Activated T-cell treated with anti-CD3 and anti-CD28 coated beads, Interleukin-2, amount 50 U/mL, for 24 hours (primary cell): ENCODE data around the gene MLST8.

Experiments used
- DNase-seq: peaks from one replicate; pipeline ENCODE4 v3.0.0-alpha.2; 2020
- H3K27ac Mint-ChIP-seq: 2 replicates; pipeline ENCODE4 v1.8.0; 2020; ENCODE audit warnings: mild to moderate bottlenecking, mixed read lengths
- H3K27me3 Mint-ChIP-seq: 2 replicates; pipeline ENCODE4 v1.8.0; 2020; ENCODE audit warnings: mixed read lengths
- H3K36me3 Mint-ChIP-seq: 2 replicates; pipeline ENCODE4 v1.8.0; 2020; ENCODE audit warnings: low read depth, mixed read lengths
- H3K4me1 Mint-ChIP-seq: 2 replicates; pipeline ENCODE4 v1.8.0; 2020; ENCODE audit warnings: low read depth, mixed read lengths
- H3K4me3 Mint-ChIP-seq: 2 replicates; pipeline ENCODE4 v1.8.0; 2020; ENCODE audit warnings: mild to moderate bottlenecking, moderate library complexity, mixed read lengths
- H3K9me3 Mint-ChIP-seq: 2 replicates; pipeline ENCODE4 v1.8.0; 2020; ENCODE audit warnings: mixed read lengths

The MLST8 gene

DNA sequence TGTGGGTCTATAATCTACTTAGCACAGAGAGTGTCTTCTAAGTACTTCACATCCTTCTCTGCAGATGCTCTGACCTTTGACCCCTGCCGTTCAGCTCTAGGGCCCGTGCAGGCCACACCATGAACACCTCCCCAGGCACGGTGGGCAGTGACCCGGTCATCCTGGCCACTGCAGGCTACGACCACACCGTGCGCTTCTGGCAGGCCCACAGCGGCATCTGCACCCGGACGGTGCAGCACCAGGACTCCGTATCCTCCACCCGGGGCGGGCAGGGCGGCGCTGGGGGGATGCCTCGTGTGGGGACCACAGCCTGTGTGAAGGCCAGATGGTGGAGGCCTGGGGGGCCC lies 686 bp downstream of the MLST8 start:
- peak overlapping the region; percentile 91 for H3K27ac Mint-ChIP-seq
- H3K4me1 Mint-ChIP-seq = peaks cover 27% of the 10 kb centered on the region
- no peak for DNase-seq
- H3K9me3 Mint-ChIP-seq = no peaks in the 10 kb centered on the region
- H3K4me3 Mint-ChIP-seq = peak overlapping the region; percentile 91
- H3K36me3 Mint-ChIP-seq = peaks cover 46% of the 10 kb centered on the region
- no peaks in the 10 kb centered on the region for H3K27me3 Mint-ChIP-seq

- Mint-ChIP-seq H3K36me3 (peaks cover 47% of the 10 kb centered on the region), H3K4me3 (peak overlapping the region; percentile 91), H3K4me1 (peaks cover 27% of the 10 kb centered on the region), H3K9me3 (no peaks in the 10 kb centered on the region), H3K27me3 (no peaks in the 10 kb centered on the region), H3K27ac (peak overlapping the region; percentile 91)
- DNase-seq = no peak
These were observed 1.1 kb downstream of the MLST8 start for GRCh38 chr16:2206420-2206779.

GRCh38 chr16:2206780-2207433 lies 1.7 kb downstream of the MLST8 start:
- Mint-ChIP-seq H3K27me3 (no peaks in the 10 kb centered on the region), H3K4me3 (peak overlapping the region; percentile 91), H3K9me3 (no peaks in the 10 kb centered on the region), H3K27ac (peak overlapping the region; percentile 91), H3K36me3 (peaks cover 52% of the 10 kb centered on the region), H3K4me1 (peaks cover 30% of the 10 kb centered on the region)
- no peak for DNase-seq

DNA sequence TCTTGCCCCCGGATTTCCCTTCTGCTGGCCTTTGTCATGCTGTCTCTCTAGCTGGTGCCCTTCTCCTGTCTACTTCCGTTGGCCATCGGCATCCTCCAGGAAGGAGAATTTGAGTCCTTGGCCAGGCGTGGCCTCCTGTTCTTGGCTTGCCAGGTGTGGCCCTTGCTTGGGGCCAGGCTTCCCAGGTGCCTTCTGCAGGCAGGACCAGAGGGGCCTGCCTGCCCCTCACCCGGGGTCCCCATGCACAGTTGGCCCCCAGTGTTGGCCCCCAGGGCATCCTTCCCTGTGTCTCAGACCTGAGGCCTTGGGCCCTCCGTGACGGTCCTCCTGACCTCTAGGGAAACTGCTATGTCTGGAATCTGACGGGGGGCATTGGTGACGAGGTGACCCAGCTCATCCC lies 2.6 kb downstream of the MLST8 start:
- peak overlapping the region; percentile 78 for H3K27ac Mint-ChIP-seq
- H3K27me3 Mint-ChIP-seq = no peaks in the 10 kb centered on the region
- DNase-seq = no peak
- peaks cover 38% of the 10 kb centered on the region for H3K4me1 Mint-ChIP-seq
- no peaks in the 10 kb centered on the region for H3K9me3 Mint-ChIP-seq
- H3K36me3 Mint-ChIP-seq = peaks cover 61% of the 10 kb centered on the region
- peak overlapping the region; percentile 91 for H3K4me3 Mint-ChIP-seq

DNA sequence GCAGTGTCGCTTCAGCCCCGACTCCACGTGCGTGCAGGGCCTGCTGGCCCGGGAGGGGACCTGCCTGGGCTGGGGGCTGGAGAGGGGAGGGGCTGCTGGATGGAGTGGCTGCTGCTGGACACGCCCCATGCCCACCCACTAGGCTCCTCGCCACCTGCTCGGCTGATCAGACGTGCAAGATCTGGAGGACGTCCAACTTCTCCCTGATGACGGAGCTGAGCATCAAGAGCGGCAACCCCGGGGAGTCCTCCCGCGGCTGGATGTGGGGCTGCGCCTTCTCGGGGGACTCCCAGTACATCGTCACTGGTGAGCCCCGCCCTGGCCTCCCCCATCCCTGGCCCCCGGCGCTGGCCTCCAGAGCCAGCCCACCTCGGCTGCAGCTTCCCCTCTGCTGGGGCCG lies 3.1 kb downstream of the MLST8 start:
- Mint-ChIP-seq H3K36me3 (peaks cover 66% of the 10 kb centered on the region), H3K27ac (no peak overlapping the region), H3K27me3 (no peaks in the 10 kb centered on the region), H3K4me3 (peak overlapping the region; percentile 91), H3K4me1 (peaks cover 42% of the 10 kb centered on the region), H3K9me3 (no peaks in the 10 kb centered on the region)
- DNase-seq = no peak

GRCh38 chr16:2208772-2209171 lies 3.5 kb downstream of the MLST8 start:
- H3K36me3 Mint-ChIP-seq = peaks cover 70% of the 10 kb centered on the region
- peaks cover 43% of the 10 kb centered on the region for H3K4me1 Mint-ChIP-seq
- H3K27ac Mint-ChIP-seq = no peak overlapping the region
- DNase-seq = no peak
- H3K9me3 Mint-ChIP-seq = no peaks in the 10 kb centered on the region
- no peaks in the 10 kb centered on the region for H3K27me3 Mint-ChIP-seq
- no peak overlapping the region for H3K4me3 Mint-ChIP-seq

DNA sequence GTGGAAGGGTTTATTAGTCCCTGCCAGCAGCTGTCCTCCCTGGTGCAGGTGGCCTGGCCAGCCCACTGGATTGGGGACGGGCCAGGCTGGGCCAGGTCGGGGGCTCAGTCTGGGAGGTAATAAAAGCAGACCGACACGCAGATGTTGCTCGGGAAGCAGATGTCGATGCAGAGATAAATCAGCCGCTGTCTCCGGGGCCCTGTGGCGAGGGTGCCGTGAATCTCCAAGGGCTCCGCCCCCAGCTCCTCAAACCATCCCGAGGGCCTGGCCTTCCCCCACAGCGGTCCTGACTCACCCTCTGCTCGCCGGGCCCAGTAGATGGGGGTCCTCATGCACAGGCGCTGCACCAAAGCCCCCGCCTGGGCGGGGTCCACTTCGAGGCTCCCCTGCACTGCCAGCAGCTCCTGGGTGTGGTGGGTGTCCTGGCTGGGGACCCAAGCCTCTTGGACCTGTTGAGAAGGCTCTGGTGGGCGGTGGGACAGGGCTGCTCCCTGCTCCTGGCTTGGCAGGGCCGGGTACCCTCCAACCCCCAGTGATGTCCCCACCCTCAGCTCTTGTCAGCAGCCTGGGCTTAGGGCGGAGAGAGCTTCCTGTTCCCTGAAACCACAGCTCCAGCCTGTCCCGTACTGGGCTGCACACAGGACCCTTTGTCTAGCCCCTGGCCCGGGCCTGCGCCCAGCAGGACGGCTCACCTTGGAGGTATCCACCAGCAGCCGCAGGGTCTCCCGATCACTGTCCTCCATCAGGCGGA lies 4.2 kb downstream of the MLST8 start:
- no peak for DNase-seq
- Mint-ChIP-seq H3K4me1 (peaks cover 41% of the 10 kb centered on the region), H3K4me3 (no peak overlapping the region), H3K27ac (no peak overlapping the region), H3K9me3 (no peaks in the 10 kb centered on the region), H3K36me3 (peaks cover 70% of the 10 kb centered on the region), H3K27me3 (no peaks in the 10 kb centered on the region)

- H3K27me3 Mint-ChIP-seq = no peaks in the 10 kb centered on the region
- peaks cover 37% of the 10 kb centered on the region for H3K4me1 Mint-ChIP-seq
- no peak overlapping the region for H3K4me3 Mint-ChIP-seq
- H3K27ac Mint-ChIP-seq = no peak overlapping the region
- no peak for DNase-seq
- H3K36me3 Mint-ChIP-seq = peaks cover 70% of the 10 kb centered on the region
- H3K9me3 Mint-ChIP-seq = no peaks in the 10 kb centered on the region
These were observed 4.7 kb downstream of the MLST8 start for GRCh38 chr16:2210009-2210332.

- H3K4me3 Mint-ChIP-seq = peak within 1 kb of the TSS; percentile 88
- DNase-seq = no peak
- H3K36me3 Mint-ChIP-seq = peaks cover 73% of the 10 kb centered on the region
- no peaks in the 10 kb centered on the region for H3K9me3 Mint-ChIP-seq
- H3K27me3 Mint-ChIP-seq = no peaks in the 10 kb centered on the region
- H3K4me1 Mint-ChIP-seq = peaks cover 39% of the 10 kb centered on the region
- peak within 1 kb of the TSS; percentile 47 for H3K27ac Mint-ChIP-seq
These were observed 5.4 kb downstream of the MLST8 start, which contains the start of gene BRICD5 for GRCh38 chr16:2210386-2211365. BRICD5 (minus strand) TSS chr16:2210863; CDS start chr16:2210833, 30 bp downstream.

DNA sequence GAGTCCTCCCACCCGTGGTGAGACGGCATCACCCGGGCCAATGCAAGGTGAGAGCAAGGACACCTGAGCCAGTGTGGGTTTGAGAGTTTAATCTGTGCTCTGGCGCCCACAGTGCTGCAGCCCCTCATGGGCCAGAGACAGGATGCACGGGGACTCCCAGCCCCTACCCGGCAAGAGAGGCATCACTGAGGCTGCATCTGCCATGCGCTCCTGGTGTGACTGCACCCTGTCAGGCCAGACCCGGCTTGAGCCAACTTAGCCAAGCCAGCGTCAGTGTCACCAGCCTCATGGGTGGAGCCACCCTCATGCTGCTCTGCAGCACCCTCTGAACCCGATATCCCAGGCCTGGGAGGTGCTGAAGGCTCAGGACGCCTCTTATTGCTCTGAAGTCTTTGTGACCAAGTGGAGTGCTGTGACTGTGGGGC lies 6.7 kb downstream of the MLST8 start:
- no peak for DNase-seq
- no peaks in the 10 kb centered on the region for H3K27me3 Mint-ChIP-seq
- H3K9me3 Mint-ChIP-seq = no peaks in the 10 kb centered on the region
- peak overlapping the region; percentile 88 for H3K4me3 Mint-ChIP-seq
- H3K27ac Mint-ChIP-seq = peak overlapping the region; percentile 47
- peaks cover 34% of the 10 kb centered on the region for H3K4me1 Mint-ChIP-seq
- peaks cover 63% of the 10 kb centered on the region for H3K36me3 Mint-ChIP-seq

DNA sequence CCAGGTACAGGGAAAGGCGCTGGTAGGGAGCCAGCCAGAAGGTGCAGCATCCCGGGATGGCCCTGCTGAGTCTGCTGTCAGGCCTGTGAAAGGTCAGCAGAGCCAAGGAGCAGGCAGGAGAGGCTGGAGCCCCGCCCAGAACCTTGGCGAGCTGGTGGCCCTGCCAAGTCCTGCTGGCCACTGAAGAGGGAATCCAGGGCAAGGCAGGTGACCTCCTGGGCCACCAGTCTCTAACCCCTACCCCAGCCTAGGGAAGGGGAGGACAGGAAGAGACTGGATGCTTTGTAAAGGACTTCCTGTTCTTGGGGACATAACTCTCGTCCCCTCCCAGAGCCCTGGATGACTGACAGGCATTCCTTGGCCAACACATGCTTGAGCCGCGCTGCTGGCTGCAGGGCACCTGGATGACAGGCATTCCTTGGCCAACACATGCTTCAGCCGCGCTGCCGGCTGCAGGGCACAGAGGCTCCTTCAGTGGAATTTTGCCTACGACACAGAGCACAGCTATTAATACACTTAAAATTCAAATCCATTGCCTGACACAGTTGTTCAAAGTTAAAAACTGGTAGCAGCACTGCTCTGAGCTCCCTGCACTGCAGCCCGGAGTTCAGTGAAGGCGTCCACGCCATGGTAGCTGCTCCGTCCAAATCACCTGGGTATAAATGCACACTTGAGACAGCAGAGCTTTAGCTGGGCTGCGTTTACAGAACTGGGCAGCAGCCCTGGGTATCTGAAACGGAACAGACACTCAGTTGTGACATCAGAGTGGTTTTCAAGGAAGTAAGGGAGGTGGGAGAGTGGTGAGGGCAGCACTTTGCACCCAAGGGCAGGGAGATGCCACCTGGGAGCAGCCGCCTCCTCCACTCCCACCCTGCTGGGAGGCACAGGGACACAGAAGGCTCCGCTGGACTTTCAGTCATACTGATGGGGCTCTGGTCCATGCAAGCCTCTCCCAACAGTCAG lies 7.4 kb downstream of the MLST8 start:
- Mint-ChIP-seq H3K27me3 (no peaks in the 10 kb centered on the region), H3K4me1 (peaks cover 28% of the 10 kb centered on the region), H3K27ac (peak overlapping the region; percentile 72), H3K36me3 (peaks cover 56% of the 10 kb centered on the region), H3K4me3 (peak overlapping the region; percentile 88), H3K9me3 (no peaks in the 10 kb centered on the region)
- no peak for DNase-seq

DNA sequence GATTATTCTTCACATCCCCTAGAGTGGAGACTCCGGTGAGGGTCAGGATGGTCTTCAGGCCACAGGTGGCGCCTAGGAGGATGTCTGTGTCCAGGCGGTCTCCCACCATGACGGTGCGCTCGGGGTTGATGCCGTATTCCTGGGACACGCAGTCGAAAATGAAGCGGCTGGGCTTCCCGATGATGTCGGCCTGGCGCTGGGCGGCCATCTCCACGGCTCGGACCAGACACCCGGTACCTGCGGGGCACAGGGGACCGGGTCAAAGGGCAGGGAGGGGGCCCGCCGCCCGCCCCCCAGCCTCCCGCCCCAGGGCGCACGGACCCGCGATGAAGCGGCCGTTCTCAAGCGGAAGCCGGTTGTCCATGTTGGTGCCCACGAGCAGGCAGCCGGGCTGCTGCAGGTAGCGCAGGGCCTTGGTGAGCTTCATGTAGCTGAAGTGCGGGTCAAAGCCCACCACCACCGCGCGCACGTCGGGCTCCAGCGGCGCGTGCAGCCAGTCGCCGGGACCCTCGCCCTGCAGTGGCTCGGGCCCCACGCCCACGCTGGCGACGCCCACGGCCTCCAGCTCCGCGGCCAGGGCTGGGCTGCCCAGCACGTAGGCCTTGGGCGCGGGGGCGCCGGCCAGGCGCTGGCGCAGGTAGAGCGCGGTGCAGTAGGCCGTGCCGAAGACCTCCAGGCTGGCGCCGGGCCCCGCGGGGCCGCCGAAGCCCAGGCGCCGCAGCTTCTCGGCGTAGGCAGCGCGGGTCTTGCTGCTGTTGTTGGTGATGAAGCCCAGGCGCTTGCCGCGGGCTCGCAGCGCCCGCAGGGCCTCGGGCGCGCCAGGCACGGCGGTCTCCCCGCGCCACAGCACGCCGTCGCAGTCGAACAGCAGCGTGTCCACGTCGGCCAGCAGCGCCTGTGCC lies 8.8 kb downstream of the MLST8 start:
- H3K27ac Mint-ChIP-seq = peak overlapping the region; percentile 72
- DNase-seq = no peak
- no peaks in the 10 kb centered on the region for H3K27me3 Mint-ChIP-seq
- H3K4me1 Mint-ChIP-seq = peaks cover 26% of the 10 kb centered on the region
- H3K9me3 Mint-ChIP-seq = no peaks in the 10 kb centered on the region
- peak overlapping the region; percentile 88 for H3K4me3 Mint-ChIP-seq
- H3K36me3 Mint-ChIP-seq = peaks cover 42% of the 10 kb centered on the region

- Mint-ChIP-seq H3K27ac (peak within 1 kb of the TSS; percentile 96), H3K36me3 (peaks cover 36% of the 10 kb centered on the region), H3K4me3 (peak within 1 kb of the TSS; percentile 89), H3K4me1 (peaks cover 26% of the 10 kb centered on the region), H3K9me3 (no peaks in the 10 kb centered on the region), H3K27me3 (no peaks in the 10 kb centered on the region)
- no peak for DNase-seq
These were observed 9.4 kb downstream of the MLST8 start, which contains the start of gene PGP for GRCh38 chr16:2214719-2214968. PGP (minus strand) TSS chr16:2214840; CDS start chr16:2214777, 63 bp downstream.
